HuH-7 (cell line): Measurements from ENCODE around the gene DHPS.

Source experiments
- DNase-seq: peaks from one replicate; pipeline ENCODE4 v3.0.0; 2011; ENCODE audit warnings: low spot score

DHPS gene

DNA sequence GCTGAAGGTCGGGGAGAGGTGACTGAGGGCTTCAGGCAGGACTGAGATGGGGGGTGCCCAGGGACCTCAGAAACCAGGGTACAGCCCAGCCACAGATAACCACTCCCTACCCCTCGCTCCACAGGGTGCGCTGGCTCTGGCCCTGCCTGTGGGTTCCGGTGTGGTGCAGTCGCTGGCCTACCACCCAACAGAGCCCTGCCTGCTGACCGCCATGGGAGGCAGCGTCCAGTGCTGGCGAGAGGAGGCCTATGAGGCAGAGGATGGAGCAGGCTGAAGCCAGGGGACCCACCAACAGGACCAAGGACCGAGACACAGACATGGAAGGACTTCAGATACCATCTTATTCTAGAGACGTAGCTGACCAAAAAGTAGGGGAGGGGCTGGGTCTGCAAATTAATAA, 6.3 kb downstream of the DHPS start:
- DNase-seq, result no peak

GRCh38 chr19:12672744-12673143, 8.9 kb downstream of the DHPS start:
- DNase-seq, result no peak

- no peak for DNase-seq
These were observed 11.3 kb downstream of the DHPS start for GRCh38 chr19:12670159-12670928.

GRCh38 chr19:12669270-12670158, 12.2 kb downstream of the DHPS start:
- peak; percentile 72 for DNase-seq

- no peak for DNase-seq
These were observed 12.8 kb downstream of the DHPS start for GRCh38 chr19:12668932-12669269.

- DNase-seq, result no peak
These were observed 13.3 kb downstream of the DHPS start for GRCh38 chr19:12668346-12668745.

DNA sequence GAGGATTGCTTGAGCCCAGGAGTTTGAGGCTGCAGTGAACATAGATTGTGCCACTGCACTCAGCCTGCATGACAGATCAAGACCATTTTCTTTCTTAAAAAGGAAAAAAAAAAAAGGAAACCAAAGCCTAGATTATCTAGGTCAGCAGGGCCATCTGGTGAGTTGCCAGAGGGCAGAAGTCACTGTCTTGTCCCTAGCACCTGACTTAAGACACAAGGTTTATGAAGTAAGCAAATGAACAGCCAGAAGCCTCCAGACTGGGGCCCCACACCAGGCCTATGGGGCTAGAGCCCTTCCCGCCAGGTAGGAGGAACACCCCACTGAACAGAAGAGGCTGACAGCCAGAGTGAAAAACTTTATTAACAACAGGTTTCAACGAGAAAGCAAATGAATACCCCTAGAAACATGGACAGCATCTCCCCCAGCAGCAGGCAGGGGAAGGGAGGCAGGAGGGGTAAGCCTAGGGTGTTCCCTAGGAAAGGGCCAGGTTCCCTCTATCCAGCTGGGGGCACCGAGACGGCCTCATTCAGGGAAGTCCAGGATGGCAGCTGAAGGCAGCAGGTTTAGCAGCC, 13.9 kb downstream of the DHPS start:
- DNase-seq, result no peak

GRCh38 chr19:12666265-12667048, 15.2 kb downstream of the DHPS start, which contains the start of the genes MAN2B1 and WDR83:
Gene MAN2B1 (minus strand): TSS chr19:12666742. CDS start chr19:12666701, 41 bp downstream.
Gene WDR83 (plus strand): TSS chr19:12666807. CDS start chr19:12669791, 2,984 bp downstream.
- DNase-seq, result peak; percentile 97

DNA sequence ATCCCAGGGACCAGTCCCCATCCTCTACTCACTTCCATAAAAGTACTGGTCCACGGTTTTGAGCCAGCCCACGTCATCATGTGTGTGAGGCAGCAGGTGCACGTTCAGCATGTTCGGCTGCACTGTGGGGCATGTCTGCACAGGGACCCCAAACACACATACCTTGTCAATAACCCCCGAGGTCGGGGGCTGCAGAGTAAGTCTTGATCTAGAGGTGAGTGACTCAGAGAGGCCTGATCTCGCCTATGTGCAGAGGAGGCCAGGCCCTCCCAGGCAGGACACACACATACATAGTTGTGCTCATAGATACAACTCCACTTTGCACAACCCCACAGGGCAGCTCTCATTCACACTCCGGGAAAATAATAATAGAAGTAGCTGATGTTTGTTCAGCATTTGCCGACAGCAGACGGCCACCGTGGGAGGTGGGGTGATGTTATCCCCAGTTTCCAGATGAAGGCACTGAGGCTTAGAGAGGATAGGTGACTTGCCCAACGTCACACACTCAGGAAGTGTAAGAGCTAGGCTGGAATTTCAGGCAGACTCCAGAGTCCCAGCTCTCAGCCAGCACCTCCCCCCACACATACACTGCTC, 15.9 kb downstream of the DHPS start:
- no peak for DNase-seq

- DNase-seq, result no peak
These were observed 16.5 kb downstream of the DHPS start for GRCh38 chr19:12665281-12665573.

DNA sequence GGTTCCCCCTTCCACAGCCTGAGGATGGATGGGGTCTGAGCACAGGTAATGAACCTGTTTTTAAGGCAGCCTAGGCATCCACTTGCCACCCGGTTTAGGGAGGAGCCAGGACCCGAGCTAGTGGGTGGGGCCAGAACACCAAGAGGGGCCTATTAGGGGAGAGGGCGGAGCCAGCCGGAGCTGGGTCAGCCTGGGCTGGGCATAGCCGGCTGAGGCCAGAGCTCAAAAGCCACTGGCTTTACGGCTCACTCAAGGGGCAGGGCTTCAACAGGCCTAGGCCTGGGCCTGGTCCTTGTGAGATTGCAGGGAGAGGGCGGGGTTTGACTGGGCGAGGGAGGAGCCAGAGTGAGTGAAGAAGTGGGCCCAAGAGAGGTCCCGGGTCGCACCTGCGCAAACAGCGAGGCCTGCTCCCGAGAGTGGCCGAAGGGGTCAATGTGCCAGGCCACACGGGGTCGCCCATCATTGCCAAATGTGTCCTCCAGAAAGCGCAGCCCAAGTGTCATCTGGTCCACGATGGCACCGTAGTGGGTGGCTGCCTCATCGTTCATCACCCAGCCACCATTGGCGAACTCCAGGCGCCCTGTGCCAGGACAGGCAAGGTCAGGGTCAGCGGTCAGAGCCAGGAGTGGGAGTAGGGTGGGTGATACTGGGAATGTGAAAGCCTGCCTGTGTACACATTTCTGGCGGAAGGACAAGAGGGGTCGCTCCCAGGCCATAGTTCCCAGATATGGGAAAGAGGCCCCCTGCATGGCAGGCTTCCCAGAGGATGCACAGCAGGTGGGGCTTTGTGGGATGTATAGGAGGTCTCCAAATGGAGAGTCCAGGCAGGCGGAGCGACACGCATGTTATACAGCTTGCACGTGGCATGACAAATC, 17.0 kb downstream of the DHPS start:
- DNase-seq, result no peak

GRCh38 chr19:12660980-12661379, 20.7 kb downstream of the DHPS start:
- no peak for DNase-seq

GRCh38 chr19:12657966-12658365, 23.7 kb downstream of the DHPS start:
- no peak for DNase-seq

- no peak for DNase-seq
These were observed 24.6 kb downstream of the DHPS start for GRCh38 chr19:12656899-12657571.

DNA sequence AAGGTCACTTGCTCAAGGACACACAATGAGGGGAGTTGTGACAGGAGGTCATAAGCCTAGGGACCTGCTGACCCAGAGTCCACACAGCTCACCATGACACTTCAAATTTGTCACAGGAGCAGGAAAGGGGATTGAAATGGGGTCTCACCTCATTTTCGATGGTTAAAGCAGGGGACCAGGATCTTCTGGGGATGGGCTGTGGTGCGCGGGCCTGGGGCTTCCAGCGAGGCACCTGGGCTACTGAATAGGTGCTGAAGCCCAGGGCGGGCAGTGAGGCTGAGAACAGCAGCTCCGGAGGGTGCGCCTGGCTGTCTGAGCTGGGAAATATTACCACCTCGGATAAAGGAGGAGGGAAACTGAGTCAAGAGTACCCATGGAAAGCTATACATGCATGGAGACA, 26.1 kb downstream of the DHPS start:
- DNase-seq, result no peak

GRCh38 chr19:12652219-12652618, 29.5 kb downstream of the DHPS start:
- no peak for DNase-seq

- no peak for DNase-seq
These were observed 31.7 kb downstream of the DHPS start for GRCh38 chr19:12649941-12650340.

DNA sequence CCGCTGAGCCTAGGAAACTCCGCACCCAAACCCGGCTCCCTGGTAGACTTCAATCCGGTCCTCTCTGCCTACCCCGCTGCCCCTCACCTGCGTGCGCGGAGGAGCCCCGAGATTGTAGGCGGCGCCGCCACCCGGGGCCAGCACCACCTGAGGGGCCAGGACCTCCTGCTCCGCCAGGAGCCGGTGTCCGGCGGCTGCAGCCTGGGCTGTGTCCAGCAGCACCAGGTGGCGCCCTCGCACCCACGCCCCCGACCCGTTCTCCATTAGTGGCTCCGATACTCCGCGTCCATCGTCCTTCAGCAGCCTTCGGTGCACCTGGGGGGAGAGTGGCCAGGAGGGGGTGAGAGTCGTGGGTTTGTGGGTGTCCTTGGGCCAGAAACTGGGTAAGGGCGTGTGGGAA, 33.6 kb downstream of the DHPS start:
- no peak for DNase-seq

GRCh38 chr19:12647490-12648071, 34.1 kb downstream of the DHPS start:
- no peak for DNase-seq

- no peak for DNase-seq
These were observed 34.6 kb downstream of the DHPS start for GRCh38 chr19:12647047-12647446.
